ENCODE results near the gene MSMO1.

DNA sequence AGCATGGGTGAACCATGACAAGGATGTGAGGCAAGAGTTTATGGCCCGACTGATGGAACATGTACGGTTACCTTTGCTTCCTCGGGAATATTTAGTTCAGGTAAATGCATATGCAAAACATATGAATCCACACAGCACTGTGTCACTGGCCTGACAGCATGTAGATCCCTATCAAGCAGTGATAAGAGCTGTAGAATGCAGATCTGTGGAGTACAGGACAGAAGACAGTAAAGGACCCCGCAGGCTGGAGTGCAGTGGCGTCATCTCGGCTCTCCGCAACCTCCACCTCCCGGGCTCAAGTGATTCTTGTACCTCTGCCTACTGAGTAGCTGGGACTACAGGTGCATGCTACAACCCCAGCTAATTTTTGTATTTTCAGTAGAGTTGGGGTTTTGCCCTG lies 29.8 kb upstream of the MSMO1 start:
- no peak for TF ChIP-seq POLR2AphosphoS5 (IDR thresholded peaks at IDR 0.05; ENCODE audit: borderline replicate concordance, low read depth, low read length)
- TF ChIP-seq EZH2 (IDR thresholded peaks at IDR 0.05): no peak
